PC-3 (cell line): ENCODE data around the gene RND1. TPM values are rescaled to one million over a fixed set of nuclear protein-coding genes. Genes with fewer than 3 reads are reported as not detected.

ENCODE experiments used
- ATAC-seq: fragments of 200-7000 bp; cut with Tn5 transposase; 2 replicates; pipeline ENCODE4 v1.9.1; 2020; ENCODE audit warnings: mild to moderate bottlenecking, moderate library complexity
- BruUV-seq: library from RNA; stranded (reverse); fragments of 400-500 nt; replicated peaks from 2 replicates; lab custom pipeline; 2021; lab: Mats Ljungman, UMichigan
- CTCF ChIA-PET: fragments of 300-600 bp; sonication (Branson Sonifier 250); formaldehyde crosslinking; loops from one replicate; lab custom pipeline; 2022; ENCODE audit warnings: antibody characterized with exemption; lab: Charles Lee
- POLR2A ChIA-PET: fragments of 300-600 bp; sonication (Branson Sonifier 250); formaldehyde crosslinking; loops from one replicate; lab custom pipeline; 2022; ENCODE audit warnings: antibody characterized with exemption; ENCODE audit not compliant: unreplicated experiment; lab: Charles Lee
- DNase-seq: peaks from one replicate; pipeline ENCODE4 v3.0.0-alpha.2; 2015
- H2AFZ ChIP-seq: fragments of 300-600 bp; sonication (generic); 2 replicates; pipeline ENCODE4 v1.6.0; 2016; ENCODE audit warnings: antibody characterized with exemption, low read length
- H3F3A ChIP-seq: fragments of 300-600 bp; sonication (generic); one replicate; pipeline ENCODE4 v1.6.0; 2017; ENCODE audit warnings: antibody characterized with exemption, low read length, control low read depth, mild to moderate bottlenecking; ENCODE audit not compliant: unreplicated experiment
- H3K27ac ChIP-seq: fragments of 300-600 bp; sonication (generic); 2 replicates; pipeline ENCODE4 v1.5.1; 2016; ENCODE audit warnings: mild to moderate bottlenecking, low read length
- H3K27me3 ChIP-seq: fragments of 300-600 bp; sonication (generic); 2 replicates; pipeline ENCODE4 v1.6.1; 2016; ENCODE audit warnings: low read length, mixed read lengths
- H3K36me3 ChIP-seq: fragments of 300-600 bp; sonication (generic); 2 replicates; pipeline ENCODE4 v1.6.1; 2016; ENCODE audit warnings: low read depth, mixed run types, low read length, mixed read lengths
- H3K4me1 ChIP-seq: fragments of 300-600 bp; sonication (generic); 2 replicates; pipeline ENCODE4 v1.5.1; 2016; ENCODE audit warnings: low read length; ENCODE audit not compliant: insufficient read depth
- H3K4me2 ChIP-seq: fragments of 300-600 bp; sonication (generic); 2 replicates; pipeline ENCODE4 v1.6.0; 2016; ENCODE audit warnings: low read length
- H3K4me3 ChIP-seq: fragments of 300-600 bp; sonication (generic); 2 replicates; pipeline ENCODE4 v1.5.1; 2016; ENCODE audit warnings: mild to moderate bottlenecking, low read length, mixed read lengths
- H3K79me2 ChIP-seq: fragments of 300-600 bp; sonication (generic); 2 replicates; pipeline ENCODE4 v1.6.1; 2017; ENCODE audit warnings: low read length, mixed read lengths
- H3K9ac ChIP-seq: fragments of 300-600 bp; sonication (generic); 2 replicates; pipeline ENCODE4 v1.6.0; 2016; ENCODE audit warnings: mild to moderate bottlenecking, low read length
- H3K9me2 ChIP-seq: fragments of 300-600 bp; sonication (generic); replicated peaks from 2 replicates; pipeline ENCODE4 v1.6.1; 2016; ENCODE audit warnings: mixed run types, low read length, mixed read lengths
- H3K9me3 ChIP-seq: fragments of 300-600 bp; sonication (generic); 2 replicates; pipeline ENCODE4 v1.6.1; 2016; ENCODE audit warnings: low read length, mixed read lengths
- H4K20me1 ChIP-seq: fragments of 300-600 bp; sonication (generic); 2 replicates; pipeline ENCODE4 v1.6.1; 2016; ENCODE audit warnings: low read length, mixed read lengths
- EZH2 ChIP-seq: fragments of 300-600 bp; sonication (generic); IDR thresholded peaks from one replicate; pipeline ENCODE4 v1.6.1; 2017; ENCODE audit warnings: antibody characterized with exemption, mild to moderate bottlenecking, low read length; ENCODE audit not compliant: unreplicated experiment
- EZH2phosphoT487 ChIP-seq: fragments of 300-600 bp; sonication (generic); IDR thresholded peaks from 2 replicates; pipeline ENCODE4 v1.6.1; 2018; ENCODE audit warnings: mild to moderate bottlenecking, antibody characterized with exemption, low read length, borderline replicate concordance
- intact Hi-C: fragments of 100-400 bp; cut with micrococcal nuclease; formaldehyde crosslinking; loops from 2 replicates; pipeline ENCODE4 v1.9.0; 2023
- total RNA-seq: library from RNA; depleted of rRNA; stranded (reverse); fragments of >200 nt; gene quantifications from 2 replicates; pipeline ENCODE4 v1.2.3, GENCODE V29; 2014
- TF ChIP-seq, protein P1 (sequence below): fragments of 300-600 bp; sonication (generic); conservative IDR thresholded peaks from 2 replicates; pipeline ENCODE4 v1.5.1; 2017; ENCODE audit warnings: antibody characterized with exemption, low read depth, mild to moderate bottlenecking, low read length

The RND1 gene
- total RNA-seq, 1 experiment from 2014 or later = 8.3 TPM

DNA sequence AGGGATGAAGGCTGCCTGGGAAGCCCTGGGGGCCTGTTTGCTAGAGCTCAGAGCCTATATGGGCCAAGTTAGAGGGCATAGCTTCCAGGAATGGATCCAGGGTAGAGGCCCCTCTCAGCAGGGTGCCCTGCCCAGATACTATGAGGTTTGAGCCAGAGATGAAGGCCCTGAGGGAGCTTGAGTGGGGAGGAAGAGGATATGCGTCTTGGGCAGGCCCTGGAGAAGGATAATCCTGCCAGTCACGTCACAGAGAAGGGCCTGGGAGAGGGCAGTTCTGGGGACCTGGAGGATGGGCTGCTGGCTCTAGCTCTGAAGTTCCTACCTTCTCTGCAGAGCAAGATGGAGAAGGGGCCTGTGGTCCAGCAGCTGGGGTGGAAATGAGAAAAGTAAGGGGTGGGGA lies 53.3 kb downstream of the RND1 start:
- Histone ChIP-seq H3K79me2 (no peaks in the 10 kb centered on the region), H3K36me3 (no peaks in the 10 kb centered on the region), H3K9me3 (no peaks in the 10 kb centered on the region), H2AFZ (no peak overlapping the region), H4K20me1 (no peaks in the 10 kb centered on the region), H3K4me1 (peaks cover 36% of the 10 kb centered on the region), H3F3A (no peaks in the 10 kb centered on the region), H3K4me2 (no peak overlapping the region), H3K27me3 (no peaks in the 10 kb centered on the region), H3K4me3 (no peak overlapping the region), H3K27ac (no peak overlapping the region), H3K9ac (no peak overlapping the region), H3K9me2 (no peaks in the 10 kb centered on the region)
- POLR2A ChIA-PET = no interaction called here
- no TSS peak for BruUV-seq
- no peak for DNase-seq
- intact Hi-C loops = no loop called here
- TF ChIP-seq EZH2 (no peak), EZH2phosphoT487 (no peak)
- TF ChIP-seq, protein P1, sequence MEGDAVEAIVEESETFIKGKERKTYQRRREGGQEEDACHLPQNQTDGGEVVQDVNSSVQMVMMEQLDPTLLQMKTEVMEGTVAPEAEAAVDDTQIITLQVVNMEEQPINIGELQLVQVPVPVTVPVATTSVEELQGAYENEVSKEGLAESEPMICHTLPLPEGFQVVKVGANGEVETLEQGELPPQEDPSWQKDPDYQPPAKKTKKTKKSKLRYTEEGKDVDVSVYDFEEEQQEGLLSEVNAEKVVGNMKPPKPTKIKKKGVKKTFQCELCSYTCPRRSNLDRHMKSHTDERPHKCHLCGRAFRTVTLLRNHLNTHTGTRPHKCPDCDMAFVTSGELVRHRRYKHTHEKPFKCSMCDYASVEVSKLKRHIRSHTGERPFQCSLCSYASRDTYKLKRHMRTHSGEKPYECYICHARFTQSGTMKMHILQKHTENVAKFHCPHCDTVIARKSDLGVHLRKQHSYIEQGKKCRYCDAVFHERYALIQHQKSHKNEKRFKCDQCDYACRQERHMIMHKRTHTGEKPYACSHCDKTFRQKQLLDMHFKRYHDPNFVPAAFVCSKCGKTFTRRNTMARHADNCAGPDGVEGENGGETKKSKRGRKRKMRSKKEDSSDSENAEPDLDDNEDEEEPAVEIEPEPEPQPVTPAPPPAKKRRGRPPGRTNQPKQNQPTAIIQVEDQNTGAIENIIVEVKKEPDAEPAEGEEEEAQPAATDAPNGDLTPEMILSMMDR = no peak
- CTCF ChIA-PET = no interaction called here
- no peak for ATAC-seq

GRCh38 chr12:48811437-48812090 lies 54.1 kb downstream of the RND1 start:
- ChIA-PET POLR2A (no interaction called here), CTCF (no interaction called here)
- H3K79me2 ChIP-seq = no peaks in the 10 kb centered on the region
- H3K4me3 ChIP-seq = no peak overlapping the region
- no peaks in the 10 kb centered on the region for H3K9me3 ChIP-seq
- H3K9me2 ChIP-seq = no peaks in the 10 kb centered on the region
- peaks cover 31% of the 10 kb centered on the region for H3K4me1 ChIP-seq
- ATAC-seq = no peak
- H3K27me3 ChIP-seq = no peaks in the 10 kb centered on the region
- no peak overlapping the region for H3K27ac ChIP-seq
- intact Hi-C loops = no loop called here
- peak overlapping the region; percentile 37; the same call in 1 of the 2 replicates for H2AFZ ChIP-seq
- no peaks in the 10 kb centered on the region for H3K36me3 ChIP-seq
- no TSS peak for BruUV-seq
- H3F3A ChIP-seq = no peaks in the 10 kb centered on the region
- DNase-seq = no peak
- TF ChIP-seq EZH2phosphoT487 (no peak), EZH2 (no peak)
- TF ChIP-seq, protein P1 = no peak
- H3K9ac ChIP-seq = no peak overlapping the region
- no peaks in the 10 kb centered on the region for H4K20me1 ChIP-seq
- peak overlapping the region; percentile 20 for H3K4me2 ChIP-seq

- peak; percentile 3; the same call in 1 of the 2 replicates for ATAC-seq
- no peaks in the 10 kb centered on the region for H3K79me2 ChIP-seq
- no TSS peak for BruUV-seq
- TF ChIP-seq, protein P1 = no peak
- TF ChIP-seq EZH2 (no peak), EZH2phosphoT487 (no peak)
- H3K9me3 ChIP-seq = no peaks in the 10 kb centered on the region
- peak; percentile 62 for DNase-seq
- intact Hi-C loops = no loop called here
- H3K27ac ChIP-seq = no peak overlapping the region
- H3K4me3 ChIP-seq = no peak overlapping the region
- H2AFZ ChIP-seq = peak overlapping the region; percentile 37; the same call in 1 of the 2 replicates
- no peaks in the 10 kb centered on the region for H3K9me2 ChIP-seq
- no peaks in the 10 kb centered on the region for H3K27me3 ChIP-seq
- no peaks in the 10 kb centered on the region for H3F3A ChIP-seq
- ChIA-PET CTCF (no interaction called here), POLR2A (no interaction called here)
- peaks cover 25% of the 10 kb centered on the region for H3K4me1 ChIP-seq
- H4K20me1 ChIP-seq = no peaks in the 10 kb centered on the region
- H3K4me2 ChIP-seq = peak overlapping the region; percentile 20
- no peak overlapping the region for H3K9ac ChIP-seq
- H3K36me3 ChIP-seq = no peaks in the 10 kb centered on the region
Observed at GRCh38 chr12:48810903-48811431, 54.7 kb downstream of the RND1 start.
